PC-3 (cell line): ENCODE results near the gene COL13A1. TPM values are rescaled to one million over a fixed set of nuclear protein-coding genes. Genes with fewer than 3 reads are reported as not detected.

Experiments
- ATAC-seq: fragments of 200-7000 bp; cut with Tn5 transposase; 2 replicates; pipeline ENCODE4 v1.9.1; 2020; ENCODE audit warnings: mild to moderate bottlenecking, moderate library complexity
- BruUV-seq: library from RNA; stranded (reverse); fragments of 400-500 nt; replicated peaks from 2 replicates; lab custom pipeline; 2021; lab: Mats Ljungman, UMichigan
- CTCF ChIA-PET: fragments of 300-600 bp; sonication (Branson Sonifier 250); formaldehyde crosslinking; loops from one replicate; lab custom pipeline; 2022; ENCODE audit warnings: antibody characterized with exemption; lab: Charles Lee
- POLR2A ChIA-PET: fragments of 300-600 bp; sonication (Branson Sonifier 250); formaldehyde crosslinking; loops from one replicate; lab custom pipeline; 2022; ENCODE audit warnings: antibody characterized with exemption; ENCODE audit not compliant: unreplicated experiment; lab: Charles Lee
- DNase-seq: peaks from one replicate; pipeline ENCODE4 v3.0.0-alpha.2; 2015
- H2AFZ ChIP-seq: fragments of 300-600 bp; sonication (generic); 2 replicates; pipeline ENCODE4 v1.6.0; 2016; ENCODE audit warnings: antibody characterized with exemption, low read length
- H3F3A ChIP-seq: fragments of 300-600 bp; sonication (generic); one replicate; pipeline ENCODE4 v1.6.0; 2017; ENCODE audit warnings: antibody characterized with exemption, low read length, control low read depth, mild to moderate bottlenecking; ENCODE audit not compliant: unreplicated experiment
- H3K27ac ChIP-seq: fragments of 300-600 bp; sonication (generic); 2 replicates; pipeline ENCODE4 v1.5.1; 2016; ENCODE audit warnings: mild to moderate bottlenecking, low read length
- H3K27me3 ChIP-seq: fragments of 300-600 bp; sonication (generic); 2 replicates; pipeline ENCODE4 v1.6.1; 2016; ENCODE audit warnings: low read length, mixed read lengths
- H3K36me3 ChIP-seq: fragments of 300-600 bp; sonication (generic); 2 replicates; pipeline ENCODE4 v1.6.1; 2016; ENCODE audit warnings: low read depth, mixed run types, low read length, mixed read lengths
- H3K4me1 ChIP-seq: fragments of 300-600 bp; sonication (generic); 2 replicates; pipeline ENCODE4 v1.5.1; 2016; ENCODE audit warnings: low read length; ENCODE audit not compliant: insufficient read depth
- H3K4me2 ChIP-seq: fragments of 300-600 bp; sonication (generic); 2 replicates; pipeline ENCODE4 v1.6.0; 2016; ENCODE audit warnings: low read length
- H3K4me3 ChIP-seq: fragments of 300-600 bp; sonication (generic); 2 replicates; pipeline ENCODE4 v1.5.1; 2016; ENCODE audit warnings: mild to moderate bottlenecking, low read length, mixed read lengths
- H3K79me2 ChIP-seq: fragments of 300-600 bp; sonication (generic); 2 replicates; pipeline ENCODE4 v1.6.1; 2017; ENCODE audit warnings: low read length, mixed read lengths
- H3K9ac ChIP-seq: fragments of 300-600 bp; sonication (generic); 2 replicates; pipeline ENCODE4 v1.6.0; 2016; ENCODE audit warnings: mild to moderate bottlenecking, low read length
- H3K9me2 ChIP-seq: fragments of 300-600 bp; sonication (generic); replicated peaks from 2 replicates; pipeline ENCODE4 v1.6.1; 2016; ENCODE audit warnings: mixed run types, low read length, mixed read lengths
- H3K9me3 ChIP-seq: fragments of 300-600 bp; sonication (generic); 2 replicates; pipeline ENCODE4 v1.6.1; 2016; ENCODE audit warnings: low read length, mixed read lengths
- H4K20me1 ChIP-seq: fragments of 300-600 bp; sonication (generic); 2 replicates; pipeline ENCODE4 v1.6.1; 2016; ENCODE audit warnings: low read length, mixed read lengths
- EZH2 ChIP-seq: fragments of 300-600 bp; sonication (generic); IDR thresholded peaks from one replicate; pipeline ENCODE4 v1.6.1; 2017; ENCODE audit warnings: antibody characterized with exemption, mild to moderate bottlenecking, low read length; ENCODE audit not compliant: unreplicated experiment
- EZH2phosphoT487 ChIP-seq: fragments of 300-600 bp; sonication (generic); IDR thresholded peaks from 2 replicates; pipeline ENCODE4 v1.6.1; 2018; ENCODE audit warnings: mild to moderate bottlenecking, antibody characterized with exemption, low read length, borderline replicate concordance
- intact Hi-C: fragments of 100-400 bp; cut with micrococcal nuclease; formaldehyde crosslinking; loops from 2 replicates; pipeline ENCODE4 v1.9.0; 2023
- total RNA-seq: library from RNA; depleted of rRNA; stranded (reverse); fragments of >200 nt; gene quantifications from 2 replicates; pipeline ENCODE4 v1.2.3, GENCODE V29; 2014
- TF ChIP-seq, protein P1 (sequence below): fragments of 300-600 bp; sonication (generic); conservative IDR thresholded peaks from 2 replicates; pipeline ENCODE4 v1.5.1; 2017; ENCODE audit warnings: antibody characterized with exemption, low read depth, mild to moderate bottlenecking, low read length

Gene COL13A1
- total RNA-seq, 1 experiment from 2014 or later, result 201 TPM

DNA sequence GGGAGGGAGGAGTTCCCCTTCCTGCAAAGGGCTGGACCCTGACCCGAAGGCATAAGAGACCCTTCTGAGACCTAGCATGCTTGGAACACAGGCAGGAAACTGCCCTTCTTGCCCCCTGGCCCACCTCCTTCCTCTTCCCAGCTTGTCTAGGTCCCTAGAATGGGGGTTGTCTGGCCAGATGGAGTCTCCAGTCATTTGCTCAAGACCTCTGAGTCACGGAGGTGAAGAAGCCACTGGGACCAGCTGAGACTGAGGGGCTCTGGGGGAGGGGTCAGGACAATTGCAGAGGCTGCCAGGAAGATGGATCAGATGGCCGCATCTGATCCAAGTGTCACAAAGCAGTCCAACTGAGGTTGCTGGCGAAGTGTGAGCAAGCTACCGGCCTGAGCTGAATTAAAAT is 46.2 kb downstream of the COL13A1 start:
- Histone ChIP-seq H3K36me3 (peaks cover 27% of the 10 kb centered on the region), H3K9ac (no peak overlapping the region), H4K20me1 (no peaks in the 10 kb centered on the region), H2AFZ (no peak overlapping the region), H3K79me2 (peaks cover 62% of the 10 kb centered on the region), H3K27ac (no peak overlapping the region), H3F3A (no peaks in the 10 kb centered on the region), H3K27me3 (no peaks in the 10 kb centered on the region), H3K4me1 (peaks cover 28% of the 10 kb centered on the region), H3K4me3 (no peak overlapping the region), H3K9me2 (no peaks in the 10 kb centered on the region), H3K9me3 (no peaks in the 10 kb centered on the region), H3K4me2 (no peak overlapping the region)
- intact Hi-C loops, result no loop called here
- POLR2A ChIA-PET, result interaction anchor here (0.8 kb wide), 1 partner anchor 13 kb away, joined by 5 read pairs; no protein-coding TSS in a partner anchor
- DNase-seq, result no peak
- ATAC-seq, result no peak
- CTCF ChIA-PET, result no interaction called here
- BruUV-seq, result no TSS peak
- TF ChIP-seq, protein P1, sequence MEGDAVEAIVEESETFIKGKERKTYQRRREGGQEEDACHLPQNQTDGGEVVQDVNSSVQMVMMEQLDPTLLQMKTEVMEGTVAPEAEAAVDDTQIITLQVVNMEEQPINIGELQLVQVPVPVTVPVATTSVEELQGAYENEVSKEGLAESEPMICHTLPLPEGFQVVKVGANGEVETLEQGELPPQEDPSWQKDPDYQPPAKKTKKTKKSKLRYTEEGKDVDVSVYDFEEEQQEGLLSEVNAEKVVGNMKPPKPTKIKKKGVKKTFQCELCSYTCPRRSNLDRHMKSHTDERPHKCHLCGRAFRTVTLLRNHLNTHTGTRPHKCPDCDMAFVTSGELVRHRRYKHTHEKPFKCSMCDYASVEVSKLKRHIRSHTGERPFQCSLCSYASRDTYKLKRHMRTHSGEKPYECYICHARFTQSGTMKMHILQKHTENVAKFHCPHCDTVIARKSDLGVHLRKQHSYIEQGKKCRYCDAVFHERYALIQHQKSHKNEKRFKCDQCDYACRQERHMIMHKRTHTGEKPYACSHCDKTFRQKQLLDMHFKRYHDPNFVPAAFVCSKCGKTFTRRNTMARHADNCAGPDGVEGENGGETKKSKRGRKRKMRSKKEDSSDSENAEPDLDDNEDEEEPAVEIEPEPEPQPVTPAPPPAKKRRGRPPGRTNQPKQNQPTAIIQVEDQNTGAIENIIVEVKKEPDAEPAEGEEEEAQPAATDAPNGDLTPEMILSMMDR, result no peak
- no peak for TF ChIP-seq EZH2phosphoT487
- no peak for TF ChIP-seq EZH2

DNA sequence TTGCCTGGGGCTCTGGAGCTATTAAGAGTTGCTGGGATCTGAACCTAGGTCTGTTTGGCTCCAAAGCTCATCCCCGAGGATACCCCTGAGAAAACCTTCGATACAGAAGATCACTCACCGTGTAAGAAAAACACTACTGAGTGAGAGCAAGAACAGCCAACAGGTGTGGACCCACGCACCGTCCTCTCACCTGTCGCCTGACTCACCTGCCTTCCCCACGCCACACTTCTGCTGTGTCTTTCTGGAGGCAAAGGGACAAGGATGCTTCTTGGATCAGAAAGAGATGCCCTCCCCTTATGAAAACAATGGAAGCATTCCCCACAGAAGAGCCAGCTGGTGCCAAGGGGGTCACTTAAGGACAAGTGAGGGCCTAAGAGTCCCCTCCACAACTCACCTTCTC is 46.7 kb downstream of the COL13A1 start:
- Histone ChIP-seq H3K27me3 (no peaks in the 10 kb centered on the region), H3K9ac (no peak overlapping the region), H3K9me2 (no peaks in the 10 kb centered on the region), H3F3A (no peaks in the 10 kb centered on the region), H4K20me1 (no peaks in the 10 kb centered on the region), H3K79me2 (peaks cover 58% of the 10 kb centered on the region), H3K4me1 (peaks cover 28% of the 10 kb centered on the region), H3K4me2 (no peak overlapping the region), H3K4me3 (no peak overlapping the region), H3K27ac (no peak overlapping the region), H3K36me3 (peaks cover 28% of the 10 kb centered on the region), H3K9me3 (no peaks in the 10 kb centered on the region), H2AFZ (no peak overlapping the region)
- no TSS peak for BruUV-seq
- ChIA-PET CTCF (no interaction called here), POLR2A (interaction anchor here (0.8 kb wide), 1 partner anchor 12 kb away, joined by 5 read pairs; no protein-coding TSS in a partner anchor)
- intact Hi-C loops, result no loop called here
- ATAC-seq, result no peak
- DNase-seq, result no peak
- TF ChIP-seq EZH2, result no peak
- TF ChIP-seq, protein P1, result no peak
- TF ChIP-seq EZH2phosphoT487, result no peak

DNA sequence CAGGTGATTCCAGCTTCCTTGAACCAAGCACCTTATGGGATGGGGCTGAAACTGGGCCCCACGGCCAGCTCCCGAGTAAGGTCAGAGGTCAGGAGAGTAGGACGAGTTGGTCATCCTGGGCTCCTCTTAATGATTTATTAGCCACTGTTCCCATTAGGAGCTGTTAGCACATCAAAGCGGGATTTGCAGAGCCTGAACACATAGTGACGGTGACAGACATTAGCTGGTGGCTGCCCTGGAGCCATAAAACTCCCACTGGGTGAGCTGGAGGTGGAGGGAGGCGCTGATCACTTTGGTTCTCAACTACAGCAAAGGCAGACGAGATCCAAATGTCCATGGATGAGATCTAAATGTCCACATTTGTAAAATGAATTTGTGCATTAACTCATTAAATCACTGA is 48.1 kb downstream of the COL13A1 start:
- H3K79me2 ChIP-seq, result peaks cover 44% of the 10 kb centered on the region
- H4K20me1 ChIP-seq, result no peaks in the 10 kb centered on the region
- POLR2A ChIA-PET, result no interaction called here
- CTCF ChIA-PET, result no interaction called here
- no peak for DNase-seq
- H3K9me3 ChIP-seq, result no peaks in the 10 kb centered on the region
- H3K27me3 ChIP-seq, result no peaks in the 10 kb centered on the region
- TF ChIP-seq EZH2phosphoT487 (no peak), EZH2 (no peak)
- TF ChIP-seq, protein P1, result no peak
- no peaks in the 10 kb centered on the region for H3K9me2 ChIP-seq
- H3K4me3 ChIP-seq, result no peak overlapping the region
- ATAC-seq, result no peak
- intact Hi-C loops, result no loop called here
- H3K4me2 ChIP-seq, result no peak overlapping the region
- peaks cover 22% of the 10 kb centered on the region for H3K4me1 ChIP-seq
- H2AFZ ChIP-seq, result no peak overlapping the region
- BruUV-seq, result no TSS peak
- H3F3A ChIP-seq, result no peaks in the 10 kb centered on the region
- peaks cover 33% of the 10 kb centered on the region for H3K36me3 ChIP-seq
- H3K27ac ChIP-seq, result no peak overlapping the region
- H3K9ac ChIP-seq, result no peak overlapping the region
